ENCODE results near the gene DONSON. TPM values are rescaled to one million over a fixed set of nuclear protein-coding genes. Genes with fewer than 3 reads are reported as not detected.

DONSON gene
- total and polyA plus RNA-seq, 9 of the 15 experiments (the other 6 are each of a cell fraction or from before 2014, with no cell fraction given) = 26.7 to 124 (median 62.6) TPM

DNA sequence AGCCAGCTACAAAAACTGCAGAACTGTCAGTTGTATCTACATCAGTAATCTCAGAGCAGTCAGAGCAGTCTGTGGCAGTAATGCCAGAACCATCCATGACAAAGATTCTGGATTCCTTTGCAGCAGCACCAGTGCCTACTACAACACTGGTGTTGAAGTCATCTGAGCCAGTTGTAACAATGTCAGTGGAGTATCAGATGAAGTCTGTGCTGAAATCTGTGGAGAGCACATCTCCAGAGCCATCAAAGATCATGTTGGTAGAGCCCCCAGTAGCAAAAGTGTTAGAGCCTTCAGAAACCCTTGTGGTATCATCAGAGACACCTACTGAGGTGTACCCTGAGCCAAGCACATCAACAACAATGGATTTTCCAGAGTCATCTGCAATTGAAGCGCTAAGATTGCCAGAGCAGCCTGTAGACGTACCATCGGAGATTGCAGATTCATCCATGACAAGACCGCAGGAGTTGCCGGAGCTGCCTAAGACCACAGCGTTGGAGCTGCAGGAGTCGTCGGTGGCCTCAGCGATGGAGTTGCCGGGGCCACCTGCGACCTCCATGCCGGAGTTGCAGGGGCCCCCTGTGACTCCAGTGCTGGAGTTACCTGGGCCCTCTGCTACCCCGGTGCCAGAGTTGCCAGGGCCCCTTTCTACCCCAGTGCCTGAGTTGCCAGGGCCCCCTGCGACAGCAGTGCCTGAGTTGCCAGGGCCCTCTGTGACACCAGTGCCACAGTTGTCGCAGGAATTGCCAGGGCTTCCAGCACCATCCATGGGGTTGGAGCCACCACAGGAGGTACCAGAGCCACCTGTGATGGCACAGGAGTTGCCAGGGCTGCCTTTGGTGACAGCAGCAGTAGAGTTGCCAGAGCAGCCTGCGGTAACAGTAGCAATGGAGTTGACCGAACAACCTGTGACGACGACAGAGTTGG lies 38.4 kb downstream of the DONSON start (continued):
- TF ChIP-seq AFF1 (IDR thresholded peaks at IDR 0.05; ENCODE audit: low read depth in 1 of 2, partially characterized antibody in 2 of 2) = no peak
- no peak for TF ChIP-seq EP400 (IDR thresholded peaks at IDR 0.05)
- TF ChIP-seq NFRKB (IDR thresholded peaks at IDR 0.05; ENCODE audit: low read depth) = no peak
- TF ChIP-seq ZEB2 (IDR thresholded peaks at IDR 0.05) = no peak
- no peak for TF ChIP-seq ZNF644 (tag; IDR thresholded peaks at IDR 0.05; ENCODE audit: low read depth)
- TF ChIP-seq STAT6 (CRISPR knock-in tag; IDR thresholded peaks at IDR 0.05) = no peak
- no peak for TF ChIP-seq ZNF23 (CRISPR knock-in tag; IDR thresholded peaks at IDR 0.05)
- no peak for TF ChIP-seq ZNF431 (CRISPR knock-in tag; IDR thresholded peaks at IDR 0.05)
- no peak for TF ChIP-seq ZNF277 (CRISPR knock-in tag; IDR thresholded peaks at IDR 0.05; ENCODE audit: borderline replicate concordance)
- TF ChIP-seq CBFA2T2 (conservative IDR thresholded peaks at IDR 0.05) = no peak
- TF ChIP-seq HMBOX1 (IDR thresholded peaks at IDR 0.05) = no peak
- TF ChIP-seq SMARCE1 (IDR thresholded peaks at IDR 0.05) = no peak
- TF ChIP-seq POLR2AphosphoS5 (IDR thresholded peaks at IDR 0.05; ENCODE audit: control insufficient read depth, insufficient read depth, low read depth, low read length) = peak; percentile 54; the same call in 1 of the 2 replicates
- TF ChIP-seq HNRNPUL1 (IDR thresholded peaks at IDR 0.05; ENCODE audit: low read length) = no peak
- 0 out of 2 replicates have a peak, but pooled peaks have one; percentile 3 for TF ChIP-seq SUPT5H (IDR thresholded peaks at IDR 0.05)
- TF ChIP-seq MEIS2 (IDR thresholded peaks at IDR 0.05; ENCODE audit: partially characterized antibody) = no peak
- TF ChIP-seq, protein P1, sequence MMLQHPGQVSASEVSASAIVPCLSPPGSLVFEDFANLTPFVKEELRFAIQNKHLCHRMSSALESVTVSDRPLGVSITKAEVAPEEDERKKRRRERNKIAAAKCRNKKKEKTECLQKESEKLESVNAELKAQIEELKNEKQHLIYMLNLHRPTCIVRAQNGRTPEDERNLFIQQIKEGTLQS (IDR thresholded peaks at IDR 0.05) = no peak
- TF ChIP-seq, protein P1 (CRISPR knock-in tag; conservative IDR thresholded peaks at IDR 0.05) = 0 out of 2 replicates have a peak, but pooled peaks have one; percentile 44
